Measurements from ENCODE around the gene KRT14.

DNA sequence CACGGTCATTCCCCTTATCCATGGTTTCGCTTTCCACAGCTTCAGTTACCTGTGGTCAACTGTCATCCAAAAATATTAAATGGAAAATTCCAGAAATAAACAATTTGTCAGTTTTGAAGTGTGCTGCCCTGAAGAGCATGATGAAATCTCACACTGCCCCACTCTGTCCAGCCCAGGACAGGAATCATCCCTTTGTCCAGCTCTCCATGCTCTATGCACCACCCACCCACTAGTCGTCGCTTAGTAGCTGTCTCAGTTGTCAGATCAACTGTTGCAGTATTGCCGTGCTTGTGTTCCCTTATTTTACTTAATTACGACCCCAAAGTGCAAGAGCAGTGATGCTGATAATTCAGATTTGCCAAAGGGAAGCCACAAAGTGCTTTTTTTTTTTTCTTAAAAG is 25.1 kb downstream of the KRT14 start:
- TF ChIP-seq, protein P1, sequence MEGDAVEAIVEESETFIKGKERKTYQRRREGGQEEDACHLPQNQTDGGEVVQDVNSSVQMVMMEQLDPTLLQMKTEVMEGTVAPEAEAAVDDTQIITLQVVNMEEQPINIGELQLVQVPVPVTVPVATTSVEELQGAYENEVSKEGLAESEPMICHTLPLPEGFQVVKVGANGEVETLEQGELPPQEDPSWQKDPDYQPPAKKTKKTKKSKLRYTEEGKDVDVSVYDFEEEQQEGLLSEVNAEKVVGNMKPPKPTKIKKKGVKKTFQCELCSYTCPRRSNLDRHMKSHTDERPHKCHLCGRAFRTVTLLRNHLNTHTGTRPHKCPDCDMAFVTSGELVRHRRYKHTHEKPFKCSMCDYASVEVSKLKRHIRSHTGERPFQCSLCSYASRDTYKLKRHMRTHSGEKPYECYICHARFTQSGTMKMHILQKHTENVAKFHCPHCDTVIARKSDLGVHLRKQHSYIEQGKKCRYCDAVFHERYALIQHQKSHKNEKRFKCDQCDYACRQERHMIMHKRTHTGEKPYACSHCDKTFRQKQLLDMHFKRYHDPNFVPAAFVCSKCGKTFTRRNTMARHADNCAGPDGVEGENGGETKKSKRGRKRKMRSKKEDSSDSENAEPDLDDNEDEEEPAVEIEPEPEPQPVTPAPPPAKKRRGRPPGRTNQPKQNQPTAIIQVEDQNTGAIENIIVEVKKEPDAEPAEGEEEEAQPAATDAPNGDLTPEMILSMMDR (IDR thresholded peaks at IDR 0.05 in 8 of 11, conservative IDR thresholded peaks at IDR 0.05 in 3 of 11), result no peak
- TF ChIP-seq POLR2A (IDR thresholded peaks at IDR 0.05) (no peak), POLR2AphosphoS5 (IDR thresholded peaks at IDR 0.05) (no peak)

Measured in spleen (tissue), 7 donors.